Measurements from ENCODE around the gene IGSF23.

GRCh38 chr19:44627631-44628030 lies 14.3 kb downstream of the IGSF23 start:
- TF ChIP-seq CTCF (IDR thresholded peaks at IDR 0.05; ENCODE audit: low read length), result no peak
- no peak for TF ChIP-seq EZH2 (IDR thresholded peaks at IDR 0.05; ENCODE audit: borderline replicate concordance, low read length)
